Measurements from ENCODE around the gene PITPNM3. TPM values are rescaled to one million over a fixed set of nuclear protein-coding genes. Genes with fewer than 3 reads are reported as not detected.

Gene PITPNM3
- polyA plus RNA-seq, 1 donor from 2014 or later = 3.0 TPM

DNA sequence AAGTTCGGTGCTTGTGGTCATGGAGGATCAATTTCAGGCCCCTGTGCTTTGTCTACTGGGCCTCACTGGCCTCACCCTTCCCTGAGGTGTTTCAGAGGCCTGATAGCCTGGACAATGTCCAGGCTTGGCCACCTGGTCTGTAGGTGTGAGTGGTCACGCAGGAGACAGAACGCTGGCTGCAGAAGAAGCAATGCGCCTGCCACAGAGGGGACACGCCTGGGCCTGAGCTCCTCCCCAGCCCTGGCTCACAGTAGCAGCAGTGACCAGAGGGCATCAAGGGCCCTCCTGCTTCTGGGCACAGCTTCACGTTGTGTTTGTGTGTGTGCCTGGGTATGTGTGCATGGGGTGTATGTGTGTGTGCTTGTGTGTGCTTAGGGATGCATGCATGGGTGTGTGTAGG, 1.9 kb upstream of the PITPNM3 start:
- no peak overlapping the region for H2AFZ ChIP-seq (ENCODE audit: low read depth, low read length)
- H3K9me2 ChIP-seq (ENCODE audit: insufficient read depth, low read length) = no peaks in the 10 kb centered on the region
- H4K20me1 ChIP-seq (ENCODE audit: insufficient read depth) = no peaks in the 10 kb centered on the region
- H3K36me3 ChIP-seq (ENCODE audit: insufficient read depth, low read length) = no peaks in the 10 kb centered on the region
- H3K27me3 ChIP-seq (ENCODE audit: insufficient read depth, low read depth, low read length) = peaks cover 31% of the 10 kb centered on the region
- H3K27ac ChIP-seq (ENCODE audit: low read length) = no peak overlapping the region
- TF ChIP-seq TAF1 (IDR thresholded peaks at IDR 0.05; ENCODE audit: low read depth) (no peak), EP300 (conservative IDR thresholded peaks at IDR 0.05; ENCODE audit: poor library complexity, severe bottlenecking) (no peak), RAD21 (conservative IDR thresholded peaks at IDR 0.05) (no peak), SMC3 (conservative IDR thresholded peaks at IDR 0.05; ENCODE audit: poor library complexity) (no peak), MXI1 (conservative IDR thresholded peaks at IDR 0.05; ENCODE audit: poor library complexity, severe bottlenecking) (no peak), EZH2 (IDR thresholded peaks at IDR 0.05; ENCODE audit: borderline replicate concordance, insufficient read depth, low read length, poor library complexity, severe bottlenecking) (no peak), POLR2AphosphoS5 (IDR thresholded peaks at IDR 0.05) (no peak)
- TF ChIP-seq, protein P1, sequence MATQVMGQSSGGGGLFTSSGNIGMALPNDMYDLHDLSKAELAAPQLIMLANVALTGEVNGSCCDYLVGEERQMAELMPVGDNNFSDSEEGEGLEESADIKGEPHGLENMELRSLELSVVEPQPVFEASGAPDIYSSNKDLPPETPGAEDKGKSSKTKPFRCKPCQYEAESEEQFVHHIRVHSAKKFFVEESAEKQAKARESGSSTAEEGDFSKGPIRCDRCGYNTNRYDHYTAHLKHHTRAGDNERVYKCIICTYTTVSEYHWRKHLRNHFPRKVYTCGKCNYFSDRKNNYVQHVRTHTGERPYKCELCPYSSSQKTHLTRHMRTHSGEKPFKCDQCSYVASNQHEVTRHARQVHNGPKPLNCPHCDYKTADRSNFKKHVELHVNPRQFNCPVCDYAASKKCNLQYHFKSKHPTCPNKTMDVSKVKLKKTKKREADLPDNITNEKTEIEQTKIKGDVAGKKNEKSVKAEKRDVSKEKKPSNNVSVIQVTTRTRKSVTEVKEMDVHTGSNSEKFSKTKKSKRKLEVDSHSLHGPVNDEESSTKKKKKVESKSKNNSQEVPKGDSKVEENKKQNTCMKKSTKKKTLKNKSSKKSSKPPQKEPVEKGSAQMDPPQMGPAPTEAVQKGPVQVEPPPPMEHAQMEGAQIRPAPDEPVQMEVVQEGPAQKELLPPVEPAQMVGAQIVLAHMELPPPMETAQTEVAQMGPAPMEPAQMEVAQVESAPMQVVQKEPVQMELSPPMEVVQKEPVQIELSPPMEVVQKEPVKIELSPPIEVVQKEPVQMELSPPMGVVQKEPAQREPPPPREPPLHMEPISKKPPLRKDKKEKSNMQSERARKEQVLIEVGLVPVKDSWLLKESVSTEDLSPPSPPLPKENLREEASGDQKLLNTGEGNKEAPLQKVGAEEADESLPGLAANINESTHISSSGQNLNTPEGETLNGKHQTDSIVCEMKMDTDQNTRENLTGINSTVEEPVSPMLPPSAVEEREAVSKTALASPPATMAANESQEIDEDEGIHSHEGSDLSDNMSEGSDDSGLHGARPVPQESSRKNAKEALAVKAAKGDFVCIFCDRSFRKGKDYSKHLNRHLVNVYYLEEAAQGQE (IDR thresholded peaks at IDR 0.05; ENCODE audit: borderline replicate concordance) = no peak
- TF ChIP-seq, protein P2, sequence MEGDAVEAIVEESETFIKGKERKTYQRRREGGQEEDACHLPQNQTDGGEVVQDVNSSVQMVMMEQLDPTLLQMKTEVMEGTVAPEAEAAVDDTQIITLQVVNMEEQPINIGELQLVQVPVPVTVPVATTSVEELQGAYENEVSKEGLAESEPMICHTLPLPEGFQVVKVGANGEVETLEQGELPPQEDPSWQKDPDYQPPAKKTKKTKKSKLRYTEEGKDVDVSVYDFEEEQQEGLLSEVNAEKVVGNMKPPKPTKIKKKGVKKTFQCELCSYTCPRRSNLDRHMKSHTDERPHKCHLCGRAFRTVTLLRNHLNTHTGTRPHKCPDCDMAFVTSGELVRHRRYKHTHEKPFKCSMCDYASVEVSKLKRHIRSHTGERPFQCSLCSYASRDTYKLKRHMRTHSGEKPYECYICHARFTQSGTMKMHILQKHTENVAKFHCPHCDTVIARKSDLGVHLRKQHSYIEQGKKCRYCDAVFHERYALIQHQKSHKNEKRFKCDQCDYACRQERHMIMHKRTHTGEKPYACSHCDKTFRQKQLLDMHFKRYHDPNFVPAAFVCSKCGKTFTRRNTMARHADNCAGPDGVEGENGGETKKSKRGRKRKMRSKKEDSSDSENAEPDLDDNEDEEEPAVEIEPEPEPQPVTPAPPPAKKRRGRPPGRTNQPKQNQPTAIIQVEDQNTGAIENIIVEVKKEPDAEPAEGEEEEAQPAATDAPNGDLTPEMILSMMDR (IDR thresholded peaks at IDR 0.05; ENCODE audit: poor library complexity, severe bottlenecking) = no peak
- H3K9ac ChIP-seq (ENCODE audit: low read length) = no peak overlapping the region
- H3K4me2 ChIP-seq (ENCODE audit: low read length) = no peak overlapping the region
- H3K4me3 ChIP-seq (ENCODE audit: low read length) = no peak overlapping the region
- no peaks in the 10 kb centered on the region for H3K9me3 ChIP-seq (ENCODE audit: low read length)
- no peaks in the 10 kb centered on the region for H3K79me2 ChIP-seq (replicated peaks; ENCODE audit: insufficient read depth, low read length)
- no peaks in the 10 kb centered on the region for H3F3A ChIP-seq (ENCODE audit: insufficient read depth, low read length, poor library complexity, severe bottlenecking)

DNA sequence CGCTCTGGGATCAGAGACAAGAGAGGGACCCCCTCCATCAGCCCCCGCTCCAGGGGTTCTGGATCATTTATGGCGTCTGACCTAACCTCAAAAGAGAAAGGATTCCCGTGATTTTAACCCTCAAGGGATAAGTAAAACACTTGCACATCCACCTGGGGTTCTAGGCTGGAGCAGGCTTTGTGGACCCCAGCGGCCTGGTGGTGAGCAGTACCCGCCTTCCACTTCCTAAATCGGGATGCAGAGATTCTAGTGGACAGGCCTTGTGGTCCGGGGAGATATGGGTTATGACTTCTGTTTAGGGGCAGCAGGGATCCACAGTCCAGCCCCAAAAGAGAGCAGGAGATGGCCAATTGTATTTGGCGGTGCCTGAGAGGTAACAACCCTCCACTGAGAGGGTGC, 684 bp upstream of the PITPNM3 start:
- Histone ChIP-seq H3K27ac (ENCODE audit: low read length) (no peak overlapping the region), H3K36me3 (ENCODE audit: insufficient read depth, low read length) (no peaks in the 10 kb centered on the region), H3F3A (ENCODE audit: insufficient read depth, low read length, poor library complexity, severe bottlenecking) (no peaks in the 10 kb centered on the region), H3K9me2 (ENCODE audit: insufficient read depth, low read length) (no peaks in the 10 kb centered on the region), H3K9me3 (ENCODE audit: low read length) (no peaks in the 10 kb centered on the region), H3K27me3 (ENCODE audit: insufficient read depth, low read depth, low read length) (peaks cover 31% of the 10 kb centered on the region), H3K4me2 (ENCODE audit: low read length) (peak overlapping the region; percentile 15), H4K20me1 (ENCODE audit: insufficient read depth) (no peaks in the 10 kb centered on the region), H3K79me2 (replicated peaks; ENCODE audit: insufficient read depth, low read length) (no peaks in the 10 kb centered on the region), H3K4me3 (ENCODE audit: low read length) (peak overlapping the region; percentile 58), H2AFZ (ENCODE audit: low read depth, low read length) (no peak overlapping the region), H3K9ac (ENCODE audit: low read length) (no peak overlapping the region)
- TF ChIP-seq EZH2 (IDR thresholded peaks at IDR 0.05; ENCODE audit: borderline replicate concordance, insufficient read depth, low read length, poor library complexity, severe bottlenecking) = no peak
